Osteocyte (in vitro differentiated cells): ENCODE measurements around the gene CENPA. TPM values are rescaled to one million over a fixed set of nuclear protein-coding genes. Genes with fewer than 3 reads are reported as not detected.
"Not testable (repeated sequence)": the region's sequence is repeated elsewhere in the genome, so short reads cannot be mapped to it uniquely, and the experiment has no call there.

ENCODE experiments used
- DNase-seq: peaks from one replicate; pipeline ENCODE4 v3.0.0; 2021; ENCODE audit warnings: mixed read lengths; ENCODE audit not compliant: unreplicated experiment; ENCODE audit errors: extremely low spot score
- H3K27ac Mint-ChIP-seq: one replicate; pipeline ENCODE4 v1.8.0; 2021; ENCODE audit warnings: mild to moderate bottlenecking, mixed read lengths; ENCODE audit not compliant: unreplicated experiment
- H3K27me3 Mint-ChIP-seq: one replicate; pipeline ENCODE4 v1.8.0; 2021; ENCODE audit warnings: mixed read lengths; ENCODE audit not compliant: unreplicated experiment
- H3K36me3 Mint-ChIP-seq: one replicate; pipeline ENCODE4 v1.8.0; 2021; ENCODE audit warnings: mixed read lengths; ENCODE audit not compliant: unreplicated experiment
- H3K4me1 Mint-ChIP-seq: one replicate; pipeline ENCODE4 v1.8.0; 2021; ENCODE audit warnings: mixed read lengths; ENCODE audit not compliant: unreplicated experiment
- H3K4me3 Mint-ChIP-seq: one replicate; pipeline ENCODE4 v1.8.0; 2021; ENCODE audit warnings: mild to moderate bottlenecking, moderate library complexity, mixed read lengths; ENCODE audit not compliant: unreplicated experiment
- H3K9me3 Mint-ChIP-seq: one replicate; pipeline ENCODE4 v1.8.0; 2021; ENCODE audit warnings: mixed read lengths; ENCODE audit not compliant: unreplicated experiment
- total RNA-seq: library from RNA; stranded (reverse); gene quantifications from 2 replicates; pipeline ENCODE4 v1.2.1, GENCODE V29; 2021
- TF ChIP-seq, protein P1 (sequence below): fragments of 200-600 bp; sonication (generic); IDR thresholded peaks from 2 replicates; pipeline ENCODE4 v1.5.0; 2021; ENCODE audit warnings: antibody characterized with exemption, mild to moderate bottlenecking, moderate library complexity

Gene CENPA
- total RNA-seq, 1 donor from 2014 or later = 4.6 TPM

DNA sequence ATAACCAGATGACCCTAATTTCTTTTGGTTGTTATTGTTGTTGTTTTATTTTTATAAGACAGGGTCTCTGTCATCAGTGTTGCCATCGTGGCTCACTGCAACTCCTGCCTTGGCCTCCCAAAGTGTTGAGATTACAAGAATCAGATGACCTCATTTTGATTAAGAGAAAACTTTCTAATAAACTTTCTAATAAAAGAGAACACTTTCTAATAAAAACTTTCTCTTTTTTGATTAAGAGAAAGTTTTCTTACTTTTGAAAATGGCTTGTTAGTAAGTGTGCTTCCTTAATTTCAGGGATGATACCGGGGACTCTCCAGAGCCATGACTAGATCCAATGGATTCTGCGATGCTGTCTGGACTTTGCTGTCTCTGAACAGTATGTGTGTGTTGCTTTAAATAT, 7.7 kb downstream of the CENPA start:
- DNase-seq = no peak
- TF ChIP-seq, protein P1, sequence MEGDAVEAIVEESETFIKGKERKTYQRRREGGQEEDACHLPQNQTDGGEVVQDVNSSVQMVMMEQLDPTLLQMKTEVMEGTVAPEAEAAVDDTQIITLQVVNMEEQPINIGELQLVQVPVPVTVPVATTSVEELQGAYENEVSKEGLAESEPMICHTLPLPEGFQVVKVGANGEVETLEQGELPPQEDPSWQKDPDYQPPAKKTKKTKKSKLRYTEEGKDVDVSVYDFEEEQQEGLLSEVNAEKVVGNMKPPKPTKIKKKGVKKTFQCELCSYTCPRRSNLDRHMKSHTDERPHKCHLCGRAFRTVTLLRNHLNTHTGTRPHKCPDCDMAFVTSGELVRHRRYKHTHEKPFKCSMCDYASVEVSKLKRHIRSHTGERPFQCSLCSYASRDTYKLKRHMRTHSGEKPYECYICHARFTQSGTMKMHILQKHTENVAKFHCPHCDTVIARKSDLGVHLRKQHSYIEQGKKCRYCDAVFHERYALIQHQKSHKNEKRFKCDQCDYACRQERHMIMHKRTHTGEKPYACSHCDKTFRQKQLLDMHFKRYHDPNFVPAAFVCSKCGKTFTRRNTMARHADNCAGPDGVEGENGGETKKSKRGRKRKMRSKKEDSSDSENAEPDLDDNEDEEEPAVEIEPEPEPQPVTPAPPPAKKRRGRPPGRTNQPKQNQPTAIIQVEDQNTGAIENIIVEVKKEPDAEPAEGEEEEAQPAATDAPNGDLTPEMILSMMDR = no peak
- Mint-ChIP-seq H3K36me3 (peaks cover 11% of the 10 kb centered on the region), H3K9me3 (peaks cover 5% of the 10 kb centered on the region), H3K4me3 (no peak overlapping the region), H3K4me1 (peaks cover 4% of the 10 kb centered on the region), H3K27me3 (no peaks in the 10 kb centered on the region), H3K27ac (no peak overlapping the region)

DNA sequence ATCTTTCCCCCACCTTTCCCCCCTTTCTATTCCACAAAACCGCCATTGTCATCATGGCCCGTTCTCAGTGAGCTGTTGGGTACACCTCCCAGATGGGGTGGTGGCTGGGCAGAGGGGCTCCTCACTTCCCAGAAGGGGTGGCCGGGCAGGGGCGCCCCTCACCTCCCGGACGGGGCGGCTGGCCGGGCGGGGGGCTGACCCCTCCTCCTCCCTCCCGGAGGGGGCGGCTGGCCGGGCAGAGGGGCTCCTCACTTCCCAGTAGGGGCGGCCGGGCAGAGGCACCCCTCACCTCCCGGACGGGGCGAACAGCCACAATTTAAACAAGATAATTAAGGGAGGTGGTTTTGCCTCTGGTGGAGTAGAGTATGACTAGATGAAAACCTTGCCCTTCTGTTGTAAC, 9.3 kb downstream of the CENPA start:
- DNase-seq, H3K27ac Mint-ChIP-seq, H3K4me3 Mint-ChIP-seq, H3K36me3 Mint-ChIP-seq, H3K27me3 Mint-ChIP-seq, H3K9me3 Mint-ChIP-seq, H3K4me1 Mint-ChIP-seq: not testable (repeated sequence)

DNA sequence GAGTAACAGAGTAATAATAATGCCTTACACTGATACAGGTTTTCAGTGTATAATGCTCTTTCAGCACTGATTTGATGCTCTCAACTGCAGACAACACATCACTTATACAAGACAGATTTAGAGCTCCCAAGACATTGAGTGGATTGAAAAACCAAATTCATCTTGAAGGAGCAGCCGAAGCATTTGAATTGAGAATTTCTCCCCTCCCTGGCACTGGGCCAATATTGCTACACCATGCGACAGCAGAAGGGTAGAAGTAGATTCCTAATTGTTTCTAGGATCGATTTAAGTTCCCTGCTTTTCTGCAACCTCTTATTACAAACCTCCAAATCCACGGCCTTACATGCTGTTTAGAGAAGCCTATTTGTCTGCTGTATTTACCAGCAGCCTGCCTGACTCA, 15.5 kb downstream of the CENPA start:
- H3K27ac Mint-ChIP-seq = no peak overlapping the region
- H3K4me1 Mint-ChIP-seq = no peaks in the 10 kb centered on the region
- H3K27me3 Mint-ChIP-seq = no peaks in the 10 kb centered on the region
- H3K9me3 Mint-ChIP-seq = no peaks in the 10 kb centered on the region
- TF ChIP-seq, protein P1 = no peak
- H3K36me3 Mint-ChIP-seq = peaks cover 6% of the 10 kb centered on the region
- H3K4me3 Mint-ChIP-seq = no peak overlapping the region
- DNase-seq = no peak

DNA sequence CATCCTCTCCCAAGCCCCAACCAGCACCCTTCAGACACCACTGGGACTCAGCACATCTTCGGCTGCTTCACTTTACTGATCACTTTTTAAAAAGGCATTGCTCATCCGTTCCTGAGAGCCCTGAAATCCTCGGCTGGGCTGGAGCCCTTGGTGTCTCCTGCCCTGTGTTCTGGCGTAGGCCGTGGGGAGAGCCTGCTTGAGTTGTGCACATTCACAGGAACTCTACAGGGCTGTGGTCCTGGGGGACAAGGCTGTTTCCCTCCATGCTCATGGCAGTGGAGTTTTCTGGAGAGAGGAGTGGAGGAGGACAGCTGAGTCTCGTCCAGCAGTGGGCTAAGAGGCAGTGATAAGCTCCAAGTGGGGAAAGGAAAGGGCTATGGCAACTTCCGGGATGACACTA, 15.9 kb downstream of the CENPA start:
- H3K27ac Mint-ChIP-seq = no peak overlapping the region

DNA sequence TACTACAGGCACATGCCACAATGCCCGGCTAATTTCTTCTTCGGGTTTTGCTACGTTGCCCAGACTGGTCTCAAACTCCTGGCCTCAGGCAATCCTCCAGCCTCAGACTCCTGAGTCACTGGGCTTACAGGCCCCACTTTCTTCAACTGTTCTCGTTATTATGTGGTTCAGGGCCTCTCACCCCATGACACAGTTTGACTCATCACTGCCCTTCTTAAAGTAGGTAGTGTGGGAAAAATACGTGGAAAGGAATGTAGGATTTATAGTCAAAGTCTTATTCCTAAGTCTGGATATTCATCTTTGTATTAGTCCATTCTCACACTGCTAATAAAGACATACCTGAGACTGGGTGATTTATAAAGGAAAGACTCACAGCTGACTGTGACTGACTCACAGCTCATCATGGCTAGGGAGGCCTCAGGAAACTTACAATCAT, 19.4 kb downstream of the CENPA start:
- no peak overlapping the region for H3K27ac Mint-ChIP-seq
- TF ChIP-seq, protein P1 = no peak
- peaks cover 5% of the 10 kb centered on the region for H3K4me1 Mint-ChIP-seq
- H3K9me3 Mint-ChIP-seq = no peaks in the 10 kb centered on the region
- peaks cover 2% of the 10 kb centered on the region for H3K36me3 Mint-ChIP-seq
- H3K4me3 Mint-ChIP-seq = no peak overlapping the region
- H3K27me3 Mint-ChIP-seq = peaks cover 3% of the 10 kb centered on the region
- DNase-seq = no peak

More for the DNA sequence above, 15.9 kb downstream of the CENPA start:
- no peak for DNase-seq
- no peaks in the 10 kb centered on the region for H3K27me3 Mint-ChIP-seq
- TF ChIP-seq, protein P1 = no peak
- H3K36me3 Mint-ChIP-seq = peaks cover 2% of the 10 kb centered on the region
- no peaks in the 10 kb centered on the region for H3K4me1 Mint-ChIP-seq
- H3K4me3 Mint-ChIP-seq = no peak overlapping the region
- no peaks in the 10 kb centered on the region for H3K9me3 Mint-ChIP-seq
